GM18505 (cell line): ENCODE results near the gene TUFT1.
A peak's percentile ranks its signal among the peaks of the same experiment; 100 is the strongest.
"Not testable (repeated sequence)": the region's sequence is repeated elsewhere in the genome, so short reads cannot be mapped to it uniquely, and the experiment has no call there.

Experiments
- ATAC-seq: cut with Tn5 transposase; IDR thresholded peaks from one replicate; pipeline ENCODE4 v1.9.1; 2021; ENCODE audit not compliant: unreplicated experiment
- POLR2A ChIP-seq: IDR thresholded peaks from 4 replicates; pipeline ENCODE4 v1.6.1; 2011; ENCODE audit warnings: borderline replicate concordance; ENCODE audit not compliant: insufficient read depth, insufficient read length; ENCODE audit errors: extremely low read depth

TUFT1 gene

DNA sequence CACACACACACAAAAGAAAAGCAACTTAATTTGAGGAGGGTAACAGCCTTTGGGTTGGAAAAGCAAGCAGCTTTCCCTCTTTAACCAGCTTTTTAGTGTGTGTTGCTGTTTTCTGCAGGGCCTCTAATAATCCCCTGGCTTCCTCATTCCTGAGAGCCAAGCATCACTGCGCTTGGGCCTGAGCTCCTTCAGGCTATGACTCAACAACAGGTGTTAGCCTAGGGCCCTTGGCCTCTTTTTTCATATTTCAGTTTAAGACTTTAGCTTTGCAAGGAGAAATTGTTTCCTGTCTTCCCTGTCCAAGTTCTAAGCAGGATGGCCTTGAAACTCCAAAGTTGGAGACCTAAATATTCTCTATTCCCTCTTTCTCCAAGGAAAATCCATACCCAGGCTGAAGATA, 45.5 kb downstream of the TUFT1 start:
- TF ChIP-seq POLR2A = no peak
- no peak for ATAC-seq

DNA sequence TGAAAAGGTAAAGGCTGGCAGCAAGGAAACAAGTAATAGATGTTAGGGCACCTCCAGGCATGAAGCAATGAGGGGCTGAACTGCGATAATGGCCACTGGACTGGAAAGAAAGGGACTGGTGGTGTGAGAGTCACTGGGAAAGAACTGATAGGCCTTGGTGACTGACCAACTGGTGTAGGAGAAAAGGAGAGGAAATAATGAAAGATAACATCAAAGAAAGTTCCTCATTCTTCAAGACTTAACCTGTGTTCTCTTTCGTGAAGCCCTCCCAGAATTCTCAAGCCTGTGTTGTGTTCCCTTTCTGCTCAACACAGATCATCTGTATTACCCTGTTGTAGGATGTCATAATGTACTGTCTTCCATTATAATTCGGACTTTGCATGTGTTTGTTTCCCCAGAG, 50.9 kb downstream of the TUFT1 start:
- no peak for TF ChIP-seq POLR2A
- ATAC-seq = no peak

DNA sequence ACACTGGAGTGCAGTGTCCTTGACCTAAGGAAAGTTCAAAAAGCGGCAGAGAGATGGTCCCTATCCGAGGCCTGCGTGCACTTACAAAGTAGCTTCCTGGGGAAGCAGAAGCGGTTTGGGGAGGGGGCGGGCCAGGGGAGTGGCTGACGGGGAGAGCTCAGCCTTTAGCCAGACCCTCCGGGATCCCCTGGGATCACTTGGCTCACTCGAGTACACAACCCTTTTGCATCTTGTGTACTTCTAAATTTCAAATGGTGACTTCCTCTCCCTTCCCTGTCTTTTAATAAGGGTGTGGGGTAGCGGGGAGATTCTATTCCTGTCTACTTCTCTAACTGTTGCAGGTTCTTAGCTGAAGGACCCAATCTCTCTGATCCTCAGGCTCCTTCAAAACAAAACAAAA, 53.6 kb downstream of the TUFT1 start:
- ATAC-seq = no peak
- TF ChIP-seq POLR2A = no peak

DNA sequence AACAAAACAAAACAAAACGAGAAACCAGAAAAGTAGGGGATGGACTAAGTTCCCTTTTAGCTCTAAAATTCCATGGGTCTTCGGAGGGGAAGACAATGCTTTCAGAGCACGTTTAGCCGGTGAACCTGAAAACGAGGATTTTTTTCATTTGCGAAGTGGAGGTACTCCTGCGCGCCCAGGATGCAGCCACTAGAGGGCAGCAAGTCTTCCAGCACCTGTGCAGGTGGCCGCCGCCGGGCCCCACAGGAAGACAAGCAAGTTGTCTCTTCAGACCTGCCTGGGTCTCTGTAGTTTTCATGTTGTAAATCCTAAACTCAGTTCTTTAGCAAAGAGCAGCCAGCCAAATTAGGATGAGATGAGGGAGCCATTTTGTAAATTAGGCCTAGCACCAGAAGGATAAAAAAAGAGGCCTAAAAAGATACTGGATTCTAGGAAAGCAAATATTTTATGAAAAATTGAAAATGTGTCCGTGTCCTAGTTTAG, 54.1 kb downstream of the TUFT1 start:
- no peak for ATAC-seq
- TF ChIP-seq POLR2A = no peak

DNA sequence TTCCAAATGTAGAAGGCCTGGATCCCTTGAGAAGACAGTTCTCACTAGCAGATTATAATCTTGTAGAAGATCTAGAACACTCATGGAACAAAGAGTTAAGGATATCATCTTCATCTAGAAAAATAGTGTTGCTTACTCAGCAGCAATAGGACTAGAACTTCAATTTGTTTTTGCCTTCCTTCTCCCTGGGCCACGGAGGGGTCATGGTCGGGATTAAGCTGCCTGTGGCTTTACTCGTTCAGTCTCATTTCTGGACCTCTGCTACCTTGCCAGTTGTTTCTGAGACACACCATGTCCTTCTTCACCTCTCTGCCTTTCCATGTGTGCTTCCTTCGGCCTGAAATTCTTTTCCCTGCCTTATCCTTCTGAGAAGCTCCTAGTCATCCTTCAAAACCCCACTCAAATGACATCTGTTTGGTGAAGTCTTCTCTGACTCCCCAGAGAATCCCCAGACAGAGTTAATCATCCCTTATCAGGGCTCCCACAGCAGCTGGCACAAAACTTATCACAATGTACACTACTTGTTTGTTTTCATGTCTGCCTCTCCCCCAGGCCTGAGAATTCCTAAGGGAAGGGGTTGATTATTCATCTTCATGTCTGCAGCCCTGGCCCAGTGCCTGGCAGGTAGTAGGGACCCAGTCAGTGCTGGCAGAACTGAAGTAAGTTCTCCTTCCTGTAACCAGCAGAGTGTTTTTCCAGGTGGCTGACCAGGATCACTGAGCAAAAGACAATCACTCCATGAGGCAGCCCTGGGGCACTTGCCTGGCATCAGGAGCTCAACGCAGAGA, 56.3 kb downstream of the TUFT1 start:
- no peak for ATAC-seq
- no peak for TF ChIP-seq POLR2A

DNA sequence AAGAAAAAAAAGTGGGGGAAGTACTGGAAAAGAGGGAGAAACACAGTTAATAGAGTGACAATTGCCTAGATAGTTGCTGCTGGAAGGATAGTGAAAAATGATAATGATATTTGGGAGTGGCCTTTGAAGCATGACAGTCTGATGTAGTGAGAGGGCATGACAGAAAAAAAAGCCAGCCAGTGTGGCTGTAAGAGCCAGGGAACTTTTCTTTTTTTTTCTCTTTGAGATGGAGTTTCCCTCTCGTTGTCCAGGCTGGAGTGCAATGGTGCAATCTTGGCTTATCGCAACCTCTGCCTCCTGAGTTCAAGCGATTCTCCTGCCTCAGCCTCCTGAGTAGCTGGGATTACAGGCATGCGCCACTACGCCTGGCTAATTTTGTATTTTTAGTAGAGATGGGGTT, 62.4 kb downstream of the TUFT1 start:
- ATAC-seq = not testable (repeated sequence)

DNA sequence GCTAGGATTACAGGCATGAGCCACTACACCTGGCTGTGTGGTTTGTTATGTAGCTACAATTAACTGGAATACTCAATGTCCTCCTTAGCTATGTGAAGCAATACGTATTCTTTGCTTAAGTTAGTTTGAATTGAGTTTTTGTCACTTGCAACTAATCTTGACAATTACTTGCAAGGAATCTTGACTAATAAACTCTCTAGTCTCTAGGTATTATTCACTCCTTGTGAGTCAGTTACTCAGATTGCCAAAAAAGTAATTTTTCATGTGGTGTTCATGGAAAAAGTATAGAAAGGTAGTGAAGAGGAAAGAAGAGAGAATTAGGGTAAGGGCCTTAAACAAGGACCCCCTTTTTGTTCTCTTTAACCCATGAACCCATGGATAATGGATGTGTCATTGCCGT, 64.2 kb downstream of the TUFT1 start:
- ATAC-seq = no peak
- no peak for TF ChIP-seq POLR2A

DNA sequence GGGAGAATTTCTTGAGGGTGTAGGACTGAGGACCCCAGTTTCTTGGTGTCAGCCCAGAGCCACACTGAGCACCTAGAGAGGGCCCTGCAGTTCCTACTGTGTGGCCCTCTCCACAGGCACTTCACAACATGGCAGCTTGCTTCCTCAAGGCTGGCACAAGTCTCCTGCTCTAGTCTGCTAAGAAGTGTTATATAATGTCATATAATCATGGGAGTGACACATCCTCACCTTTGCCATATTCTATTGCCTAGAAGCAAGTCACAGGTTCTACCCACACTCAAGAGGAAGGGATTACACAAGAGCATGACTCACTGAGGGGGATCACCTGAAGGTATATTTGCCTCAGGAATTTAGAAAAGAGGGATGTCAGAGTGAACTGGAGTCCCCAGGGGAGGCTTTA, 66.3 kb downstream of the TUFT1 start:
- TF ChIP-seq POLR2A = no peak
- ATAC-seq = no peak

DNA sequence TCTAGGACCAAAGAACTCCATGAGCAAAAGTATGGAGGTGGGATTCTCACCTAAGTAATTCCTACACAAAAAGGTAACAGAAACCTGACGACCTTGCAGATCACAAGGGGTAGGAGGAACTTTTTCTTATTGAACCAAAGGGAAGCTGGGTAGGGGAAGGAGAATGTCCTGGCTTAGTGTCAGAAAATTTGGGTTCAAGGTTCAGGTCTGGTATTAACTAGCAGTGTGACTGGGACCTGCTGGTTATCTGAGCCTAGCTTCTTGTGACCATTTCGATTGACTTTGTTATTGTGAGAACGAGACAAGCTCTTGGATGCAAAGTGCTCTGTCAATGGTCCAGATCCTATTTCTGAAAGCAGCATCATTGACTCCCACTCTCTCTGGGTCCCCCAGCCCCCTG, 66.7 kb downstream of the TUFT1 start:
- ATAC-seq = no peak
- no peak for TF ChIP-seq POLR2A

DNA sequence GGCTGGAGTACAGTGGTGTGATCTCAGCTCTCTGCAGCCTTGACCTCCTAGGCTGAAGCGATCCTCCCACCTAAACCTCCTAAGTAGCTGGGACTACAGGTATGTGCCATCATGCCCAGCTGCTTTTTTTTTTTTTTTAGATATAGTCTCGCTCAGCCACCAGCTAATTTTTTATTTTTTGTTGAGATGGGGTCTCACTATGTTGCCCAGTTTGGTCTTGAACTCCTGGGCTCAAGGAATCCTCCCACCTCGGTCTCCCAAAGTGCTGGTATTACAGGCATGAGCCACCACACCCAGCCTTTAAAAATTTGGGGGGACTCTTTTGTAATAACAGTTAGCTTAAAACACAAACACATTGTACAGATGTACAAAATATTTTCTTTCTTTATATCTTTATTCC, 70.0 kb downstream of the TUFT1 start:
- ATAC-seq = no peak
- no peak for TF ChIP-seq POLR2A

DNA sequence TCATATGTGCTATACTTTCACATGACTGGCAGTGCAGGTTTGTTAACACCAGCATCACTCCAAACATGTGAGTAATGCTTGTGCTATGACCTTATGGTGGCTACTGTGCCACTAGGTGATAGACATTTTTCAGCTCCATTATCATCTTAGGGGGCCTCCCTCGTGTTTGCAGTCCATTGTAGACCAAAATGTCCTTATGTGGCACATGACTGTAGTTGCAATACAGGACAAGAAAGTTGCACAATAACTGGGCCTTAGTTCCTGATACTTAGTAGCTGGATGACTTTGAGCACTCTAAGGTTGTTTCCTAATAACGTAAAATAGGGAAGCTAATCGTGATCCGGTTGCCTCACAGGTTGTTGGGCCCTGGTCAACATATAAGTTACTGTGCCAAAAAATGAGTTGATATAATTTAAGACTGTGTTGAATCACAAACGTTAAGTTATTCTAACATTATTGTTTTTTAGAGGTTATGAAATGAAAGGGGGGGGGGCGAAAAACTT, 71.2 kb downstream of the TUFT1 start:
- no peak for ATAC-seq
- no peak for TF ChIP-seq POLR2A

DNA sequence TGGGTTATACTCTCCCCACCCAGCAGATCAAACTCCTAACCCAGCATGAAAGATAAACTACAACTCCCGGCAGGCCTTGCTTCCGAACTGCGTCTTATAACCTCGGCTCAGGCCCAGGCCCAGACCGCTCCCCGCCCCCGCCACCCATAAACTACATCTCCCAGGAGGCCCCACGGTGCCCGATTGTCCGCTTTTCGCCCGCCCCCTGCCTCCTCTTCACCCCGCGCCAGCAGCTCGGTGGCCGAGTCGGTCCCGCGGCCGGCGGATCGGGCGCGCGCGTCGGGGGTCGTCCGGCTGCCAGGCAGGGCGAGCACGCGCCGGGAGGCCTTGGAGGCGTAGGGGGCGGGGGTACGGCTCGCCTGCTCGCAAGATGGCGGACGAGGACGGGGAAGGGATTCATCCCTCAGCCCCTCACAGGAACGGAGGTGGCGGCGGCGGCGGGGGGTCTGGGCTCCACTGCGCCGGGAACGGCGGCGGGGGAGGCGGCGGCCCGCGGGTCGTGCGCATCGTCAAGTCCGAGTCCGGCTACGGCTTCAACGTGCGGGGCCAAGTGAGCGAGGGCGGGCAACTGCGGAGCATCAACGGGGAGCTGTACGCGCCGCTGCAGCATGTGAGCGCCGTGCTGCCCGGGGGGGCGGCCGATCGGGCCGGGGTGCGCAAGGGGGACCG, 71.9 kb downstream of the TUFT1 start, which contains the start of gene SNX27:
SNX27 (plus strand) TSS at position 219 of the 669 bp plus-strand sequence; CDS start at position 371, 152 bp downstream.
- TF ChIP-seq POLR2A = peak; percentile 63
- ATAC-seq = peak; percentile 90

DNA sequence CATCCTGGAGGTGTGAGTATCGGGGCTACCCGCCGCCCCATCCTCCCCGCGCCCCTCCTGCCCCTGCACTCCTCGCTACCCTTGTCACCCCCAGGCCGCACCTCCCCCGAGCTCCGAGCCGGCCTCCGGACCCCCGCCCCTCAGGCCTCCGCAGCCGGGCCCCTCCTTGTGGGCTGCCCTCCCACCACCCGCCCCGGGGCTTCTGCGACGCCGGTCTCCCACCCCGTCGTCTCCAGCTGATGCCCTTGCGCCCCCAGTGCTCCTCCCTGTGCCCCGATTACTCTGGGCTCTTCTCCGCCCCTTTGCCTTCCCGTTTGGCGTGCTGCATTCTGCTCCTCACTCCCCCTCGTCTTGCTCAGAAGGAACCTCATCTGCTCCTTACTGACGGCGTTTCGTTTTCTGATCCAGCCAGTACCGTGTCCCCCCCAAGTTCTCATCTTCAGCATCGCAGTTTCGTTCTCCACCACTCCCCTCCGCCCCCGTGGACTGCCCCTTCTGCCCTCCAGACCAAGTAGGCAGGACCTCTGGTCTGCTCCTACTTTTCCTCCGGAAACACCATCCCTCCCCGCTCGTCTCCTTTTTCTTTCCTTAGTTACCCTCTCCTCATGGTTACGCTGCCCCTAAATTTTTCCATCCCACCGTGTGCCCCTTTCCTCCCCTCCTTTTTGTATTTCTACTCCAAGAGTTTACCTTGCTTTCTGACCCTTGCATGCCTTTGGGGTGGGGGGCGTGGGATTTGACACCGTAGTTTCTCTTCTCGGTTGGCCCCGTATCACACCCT, 72.6 kb downstream of the TUFT1 start:
- peak; percentile 21 for ATAC-seq

More for the DNA sequence above, 72.6 kb downstream of the TUFT1 start:
- TF ChIP-seq POLR2A = peak; percentile 35
